Endothelial cell of umbilical vein (primary cell): ENCODE results near the gene MIER2. TPM values are rescaled to one million over a fixed set of nuclear protein-coding genes. Genes with fewer than 3 reads are reported as not detected.

ENCODE experiments used
- BruUV-seq: library from RNA; stranded (reverse); fragments of 400-500 nt; replicated peaks from 2 replicates; lab custom pipeline; 2021; lab: Mats Ljungman, UMichigan
- CTCF ChIA-PET: fragments of 300-600, 350-600 bp; sonication (Branson Sonifier 250); formaldehyde crosslinking; loops from one replicate; lab custom pipeline; 2021; ENCODE audit warnings: antibody characterized with exemption, inconsistent platforms; lab: Charles Lee
- POLR2A ChIA-PET: fragments of 300-600, 350-600 bp; sonication (Branson Sonifier 250); formaldehyde crosslinking; loops from one replicate; lab custom pipeline; 2021; ENCODE audit warnings: antibody characterized with exemption, inconsistent platforms; lab: Charles Lee
- DNase-seq: peaks from one replicate; pipeline ENCODE4 v3.0.0-alpha.2; 2011; ENCODE audit warnings: low read depth, low spot score
- FAIRE-seq: peaks from 2 replicates; lab custom pipeline; 2011; peaks lifted over from hg19 to GRCh38; lab: Jason Lieb, UNC
- H2AFZ ChIP-seq: 2 replicates; pipeline ENCODE4 v1.6.0; 2012; ENCODE audit warnings: low read depth, low read length, control low read depth, inconsistent platforms
- H3K27ac ChIP-seq: 2 replicates; pipeline ENCODE4 v1.5.1; 2011; ENCODE audit warnings: low read depth, mild to moderate bottlenecking, control low read depth, low read length, moderate library complexity; ENCODE audit not compliant: insufficient read depth
- H3K27me3 ChIP-seq, 2 experiments: 2 replicates each; pipeline versions ENCODE4 v1.6.0 to v1.6.1; 2011; ENCODE audit warnings: low read length in 2 of 2, mixed read lengths in 1 of 2; ENCODE audit not compliant: control insufficient read depth in 2 of 2, insufficient read depth in 2 of 2
- H3K36me3 ChIP-seq, 2 experiments: 2 replicates in 1 of 2; 3 replicates in 1 of 2; pipeline ENCODE4 v1.5.1; 2011; ENCODE audit warnings: low read length in 2 of 2, mild to moderate bottlenecking in 1 of 2, moderate library complexity in 1 of 2; ENCODE audit not compliant: control insufficient read depth in 2 of 2, insufficient read depth in 2 of 2; ENCODE audit errors: extremely low read depth in 1 of 2
- H3K4me1 ChIP-seq: 3 replicates; pipeline ENCODE4 v1.5.1; 2011; ENCODE audit warnings: mild to moderate bottlenecking, low read length; ENCODE audit not compliant: control insufficient read depth, insufficient read depth; ENCODE audit errors: extremely low read depth
- H3K4me2 ChIP-seq: 2 replicates; pipeline ENCODE4 v1.6.1; 2011; ENCODE audit warnings: low read length, control low read depth, mixed read lengths; ENCODE audit not compliant: insufficient read depth
- H3K4me3 ChIP-seq, 3 experiments: fragments of 200-600 bp in 1 of 3; sonication (generic), shearing (Covaris generic) in 1 of 3; replicated peaks in 1 of 3; 2 replicates each; pipeline ENCODE4 v1.5.1; 2011 to 2016; ENCODE audit warnings: control low read depth in 3 of 3, low read length in 3 of 3, mild to moderate bottlenecking in 2 of 3, inconsistent platforms in 1 of 3, low read depth in 1 of 3, moderate library complexity in 1 of 3; ENCODE audit not compliant: insufficient read depth in 1 of 3
- H3K79me2 ChIP-seq: 2 replicates; pipeline ENCODE4 v1.6.0; 2012; ENCODE audit warnings: low read length, inconsistent platforms; ENCODE audit not compliant: control insufficient read depth, insufficient read depth
- H3K9ac ChIP-seq: replicated peaks from 2 replicates; pipeline ENCODE3; 2011; ENCODE audit warnings: low read length, control low read depth; ENCODE audit not compliant: insufficient read depth; ENCODE audit errors: extremely low read depth
- H3K9me1 ChIP-seq: replicated peaks from 3 replicates; pipeline ENCODE4 v1.6.0; 2011; ENCODE audit warnings: mild to moderate bottlenecking, low read length; ENCODE audit not compliant: control insufficient read depth, insufficient read depth; ENCODE audit errors: extremely low read depth
- H3K9me3 ChIP-seq: replicated peaks from 2 replicates; pipeline ENCODE4 v1.5.1; 2012; ENCODE audit warnings: low read length, inconsistent platforms; ENCODE audit not compliant: control insufficient read depth, insufficient read depth
- H4K20me1 ChIP-seq: replicated peaks from 2 replicates; pipeline ENCODE3; 2011; ENCODE audit warnings: mild to moderate bottlenecking, low read length; ENCODE audit not compliant: control insufficient read depth, insufficient read depth; ENCODE audit errors: extremely low read depth
- CTCF ChIP-seq, 2 donors: IDR thresholded peaks; 1 replicate in 1 of 2; 2 replicates in 1 of 2; pipeline ENCODE4 v1.5.1; 2011; ENCODE audit warnings: low read length in 2 of 2, mild to moderate bottlenecking in 2 of 2, moderate library complexity in 2 of 2, control low read depth in 1 of 2, inconsistent platforms in 1 of 2, low read depth in 1 of 2; ENCODE audit not compliant: insufficient read depth in 1 of 2; ENCODE audit errors: extremely low read depth in 1 of 2
- EZH2 ChIP-seq: IDR thresholded peaks from 2 replicates; pipeline ENCODE4 v1.6.1; 2012; ENCODE audit warnings: borderline replicate concordance, low read depth, mild to moderate bottlenecking, moderate library complexity, low read length, inconsistent platforms; ENCODE audit not compliant: severe bottlenecking
- FOS ChIP-seq: IDR thresholded peaks from 2 replicates; pipeline ENCODE4 v1.6.1; 2011; ENCODE audit warnings: mild to moderate bottlenecking, low read length, moderate library complexity, borderline replicate concordance; ENCODE audit not compliant: insufficient read depth
- GATA2 ChIP-seq: IDR thresholded peaks from 2 replicates; pipeline ENCODE4 v1.7.0; 2011; ENCODE audit warnings: low read depth, mild to moderate bottlenecking, moderate library complexity, mixed read lengths, low read length; ENCODE audit not compliant: insufficient read length, insufficient read depth
- JUN ChIP-seq: IDR thresholded peaks from 2 replicates; pipeline ENCODE4 v1.6.1; 2011; ENCODE audit warnings: borderline replicate concordance, low read depth; ENCODE audit not compliant: insufficient read length, insufficient read depth
- MAX ChIP-seq: IDR thresholded peaks from 2 replicates; pipeline ENCODE4 v1.6.1; 2011; ENCODE audit not compliant: insufficient read depth, insufficient read length
- MYC ChIP-seq: IDR thresholded peaks from one replicate; pipeline ENCODE4 v1.6.1; 2011; ENCODE audit warnings: mild to moderate bottlenecking, low read depth, low read length
- POLR2A ChIP-seq: IDR thresholded peaks from 2 replicates; pipeline ENCODE4 v1.6.1; 2012; ENCODE audit warnings: low read depth, mild to moderate bottlenecking, control low read depth, low read length
- POLR2AphosphoS5 ChIP-seq: IDR thresholded peaks from 2 replicates; pipeline ENCODE4 v1.6.1; 2012; ENCODE audit warnings: low read depth, mild to moderate bottlenecking, control low read depth, low read length, moderate library complexity; ENCODE audit not compliant: insufficient read depth
- dilution Hi-C: fragments of 300-500 bp; cut with MboI; formaldehyde crosslinking; loops from one replicate; pipeline ENCODE4 v1.15.0; 2019; ENCODE audit warnings: low sequenced_read_pairs; ENCODE audit not compliant: extremely low pct_ligation_motif_present
- intact Hi-C: fragments of 100-400 bp; cut with micrococcal nuclease; formaldehyde crosslinking; loops from one replicate; pipeline ENCODE4 v1.10.0; 2022
- polyA plus RNA-seq, 4 experiments: library from polyadenylated mRNA; depleted of rRNA in 3 of 4; stranded (reverse) in 3 of 4; unstranded in 1 of 4; fragments of >200 nt; gene quantifications; 2 replicates each; pipeline versions ENCODE4 v1.2.1 to v1.2.3, GENCODE V29; 2011 to 2012; ENCODE audit warnings: missing spikeins in 1 of 4
- total RNA-seq: library from RNA; stranded (reverse); gene quantifications from 2 replicates; pipeline ENCODE4 v1.2.3, GENCODE V29; 2021

MIER2 gene
- total and polyA plus RNA-seq, 2 donors (not counting 3 experiments of a cell fraction or from before 2014, with no cell fraction given) = 20.3 to 44.9 TPM

GRCh38 chr19:374886-375235 is 30.3 kb upstream of the MIER2 start:
- H3K9ac ChIP-seq = no peak overlapping the region
- no peak for FAIRE-seq

More at GRCh38 chr19:374886-375235, 30.3 kb upstream of the MIER2 start:
- Histone ChIP-seq H2AFZ (no peak overlapping the region), H3K4me3 (no peak overlapping the region), H3K4me2 (no peak overlapping the region), H3K9me1 (no peaks in the 10 kb centered on the region), H3K36me3 (no peaks in the 10 kb centered on the region), H3K79me2 (no peaks in the 10 kb centered on the region), H3K9me3 (no peaks in the 10 kb centered on the region), H3K27me3 (no peaks in the 10 kb centered on the region), H3K27ac (no peak overlapping the region), H4K20me1 (no peaks in the 10 kb centered on the region), H3K4me1 (no peaks in the 10 kb centered on the region)
- dilution Hi-C loops = no loop called here
- TF ChIP-seq FOS = no peak
- TF ChIP-seq CTCF (IDR thresholded peaks at IDR 0.05; ENCODE audit: extremely low read depth in 1 of 2, insufficient read depth in 1 of 2, low read depth in 1 of 2, low read length in 2 of 2) = no peak
- TF ChIP-seq POLR2AphosphoS5 = no peak
- no peak for TF ChIP-seq POLR2A
- no peak for TF ChIP-seq EZH2
- TF ChIP-seq GATA2 = no peak
- TF ChIP-seq MAX = no peak
- TF ChIP-seq MYC = no peak
- TF ChIP-seq JUN = no peak
- BruUV-seq = no TSS peak
- CTCF ChIA-PET = no interaction called here
- POLR2A ChIA-PET = no interaction called here
- intact Hi-C loops = no loop called here
- DNase-seq = no peak
